Astrocyte (in vitro differentiated cells and primary cell): ENCODE measurements around the gene PWP1. TPM values are rescaled to one million over a fixed set of nuclear protein-coding genes. Genes with fewer than 3 reads are reported as not detected.
A peak's percentile ranks its signal among the peaks of the same experiment; 100 is the strongest.
"Not testable (repeated sequence)": the region's sequence is repeated elsewhere in the genome, so short reads cannot be mapped to it uniquely, and the experiment has no call there.

Source experiments
- DNase-seq: peaks from one replicate; pipeline ENCODE4 v3.0.0-alpha.2; 2010; ENCODE audit warnings: low read depth
- FAIRE-seq: peaks from 2 replicates; lab custom pipeline; 2011; peaks lifted over from hg19 to GRCh38; lab: Jason Lieb, UNC
- H2AFZ ChIP-seq: 2 replicates; pipeline ENCODE4 v1.6.0; 2012; ENCODE audit warnings: low read depth, low read length, inconsistent platforms
- H3K27ac ChIP-seq: 2 replicates; pipeline ENCODE4 v1.5.1; 2011; ENCODE audit warnings: low read depth, low read length, inconsistent platforms
- H3K27me3 ChIP-seq: 2 replicates; pipeline ENCODE4 v1.6.0; 2011; ENCODE audit warnings: low read length, inconsistent platforms; ENCODE audit not compliant: insufficient read depth
- H3K36me3 ChIP-seq: 2 replicates; pipeline ENCODE4 v1.5.1; 2011; ENCODE audit warnings: low read length, inconsistent platforms; ENCODE audit not compliant: insufficient read depth
- H3K4me1 ChIP-seq: 2 replicates; pipeline ENCODE4 v1.5.1; 2011; ENCODE audit warnings: low read length, inconsistent platforms; ENCODE audit not compliant: insufficient read depth
- H3K4me2 ChIP-seq: 2 replicates; pipeline ENCODE4 v1.6.0; 2012; ENCODE audit warnings: low read length, inconsistent platforms
- H3K4me3 ChIP-seq: 2 replicates; pipeline ENCODE4 v1.5.1; 2011; ENCODE audit warnings: low read depth, mild to moderate bottlenecking, low read length, inconsistent platforms; ENCODE audit not compliant: insufficient read depth
- H3K79me2 ChIP-seq: 2 replicates; pipeline ENCODE4 v1.6.0; 2012; ENCODE audit warnings: mild to moderate bottlenecking, low read length, inconsistent platforms; ENCODE audit not compliant: insufficient read depth
- H3K9ac ChIP-seq: 2 replicates; pipeline ENCODE4 v1.6.0; 2012; ENCODE audit warnings: mild to moderate bottlenecking, low read length, inconsistent platforms
- H3K9me3 ChIP-seq: 2 replicates; pipeline ENCODE4 v1.5.1; 2012; ENCODE audit warnings: low read depth, mild to moderate bottlenecking, low read length, inconsistent platforms; ENCODE audit not compliant: insufficient read depth
- H4K20me1 ChIP-seq: 2 replicates; pipeline ENCODE4 v1.6.0; 2012; ENCODE audit warnings: low read length, inconsistent platforms; ENCODE audit not compliant: insufficient read depth
- H3K27ac Mint-ChIP-seq: one replicate; pipeline ENCODE4 v1.8.0; 2021; ENCODE audit warnings: mild to moderate bottlenecking, mixed read lengths; ENCODE audit not compliant: unreplicated experiment
- H3K27me3 Mint-ChIP-seq: one replicate; pipeline ENCODE4 v1.8.0; 2021; ENCODE audit warnings: low read depth, mixed read lengths; ENCODE audit not compliant: unreplicated experiment
- H3K36me3 Mint-ChIP-seq: one replicate; pipeline ENCODE4 v1.8.0; 2021; ENCODE audit warnings: low read depth, mixed read lengths; ENCODE audit not compliant: unreplicated experiment
- H3K4me1 Mint-ChIP-seq: one replicate; pipeline ENCODE4 v1.8.0; 2021; ENCODE audit warnings: low read depth, mixed read lengths; ENCODE audit not compliant: unreplicated experiment
- H3K4me3 Mint-ChIP-seq: one replicate; pipeline ENCODE4 v1.8.0; 2021; ENCODE audit warnings: mild to moderate bottlenecking, moderate library complexity, mixed read lengths; ENCODE audit not compliant: unreplicated experiment
- H3K9me3 Mint-ChIP-seq: one replicate; pipeline ENCODE4 v1.8.0; 2021; ENCODE audit warnings: mild to moderate bottlenecking, mixed read lengths; ENCODE audit not compliant: unreplicated experiment
- CTCF ChIP-seq: IDR thresholded peaks from 2 replicates; pipeline ENCODE4 v1.5.1; 2011; ENCODE audit warnings: low read depth, mild to moderate bottlenecking, inconsistent platforms, low read length, moderate library complexity; ENCODE audit not compliant: insufficient read depth
- EZH2 ChIP-seq: IDR thresholded peaks from 2 replicates; pipeline ENCODE4 v1.6.1; 2012; ENCODE audit warnings: mild to moderate bottlenecking, low read length, inconsistent platforms; ENCODE audit not compliant: insufficient read depth
- total RNA-seq: library from RNA; stranded (reverse); gene quantifications from 2 replicates; pipeline ENCODE4 v1.2.1, GENCODE V29; 2021

Gene PWP1
- total RNA-seq, 1 donor from 2014 or later, result 67.2 TPM

DNA sequence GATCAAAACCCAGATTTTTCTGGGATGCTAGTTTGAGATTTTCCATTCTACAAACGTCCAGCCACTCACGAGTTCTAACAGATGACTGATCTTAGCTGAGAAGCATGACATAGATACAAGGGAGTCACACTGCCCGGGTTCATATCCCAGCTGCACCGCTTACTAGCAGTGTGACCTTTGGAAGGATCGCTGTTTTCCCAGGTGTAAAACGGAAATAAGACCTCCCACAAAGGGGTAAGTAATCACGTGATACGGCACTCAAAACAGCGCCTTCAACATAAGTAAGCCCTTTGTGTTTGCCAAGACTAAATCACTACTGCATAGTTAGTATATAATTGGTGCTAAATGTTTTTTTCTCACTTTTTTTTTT, 624 bp upstream of the PWP1 start:
- peak overlapping the region; percentile 91 for H3K4me3 ChIP-seq
- peak overlapping the region; percentile 85 for H3K27ac ChIP-seq
- DNase-seq (no peak), FAIRE-seq (no peak)
- peaks cover 15% of the 10 kb centered on the region for H3K36me3 ChIP-seq
- Mint-ChIP-seq H3K4me3 (peak overlapping the region; percentile 98), H3K27ac (peak overlapping the region; percentile 99), H3K4me1 (peaks cover 9% of the 10 kb centered on the region), H3K27me3 (peaks cover 4% of the 10 kb centered on the region), H3K9me3 (no peaks in the 10 kb centered on the region), H3K36me3 (no peaks in the 10 kb centered on the region)
- peak overlapping the region; percentile 94 for H3K4me2 ChIP-seq
- peaks cover 6% of the 10 kb centered on the region for H4K20me1 ChIP-seq
- peak overlapping the region; percentile 92 for H3K9ac ChIP-seq
- TF ChIP-seq CTCF, result no peak
- TF ChIP-seq EZH2, result no peak
- H3K27me3 ChIP-seq, result peaks cover 3% of the 10 kb centered on the region
- H2AFZ ChIP-seq, result peak overlapping the region; percentile 80
- no peaks in the 10 kb centered on the region for H3K9me3 ChIP-seq
- H3K4me1 ChIP-seq, result peaks cover 12% of the 10 kb centered on the region
- H3K79me2 ChIP-seq, result peaks cover 34% of the 10 kb centered on the region

- H3K27me3 Mint-ChIP-seq, H3K4me2 ChIP-seq, H3K4me3 ChIP-seq, DNase-seq, H2AFZ ChIP-seq, H3K27ac Mint-ChIP-seq, H3K27me3 ChIP-seq, H3K27ac ChIP-seq, H3K4me1 Mint-ChIP-seq, H3K9ac ChIP-seq, FAIRE-seq, H3K4me1 ChIP-seq, H3K9me3 ChIP-seq, H3K9me3 Mint-ChIP-seq, H3K4me3 Mint-ChIP-seq: not testable (repeated sequence)
- TF ChIP-seq CTCF, result peak; percentile 42
- H4K20me1 ChIP-seq, result peaks cover 14% of the 10 kb centered on the region
- peaks cover 11% of the 10 kb centered on the region for H3K79me2 ChIP-seq
- H3K36me3 Mint-ChIP-seq, result peaks cover 20% of the 10 kb centered on the region
- peaks cover 71% of the 10 kb centered on the region for H3K36me3 ChIP-seq
These were observed 10.2 kb downstream of the PWP1 start for GRCh38 chr12:107695772-107696171.

DNA sequence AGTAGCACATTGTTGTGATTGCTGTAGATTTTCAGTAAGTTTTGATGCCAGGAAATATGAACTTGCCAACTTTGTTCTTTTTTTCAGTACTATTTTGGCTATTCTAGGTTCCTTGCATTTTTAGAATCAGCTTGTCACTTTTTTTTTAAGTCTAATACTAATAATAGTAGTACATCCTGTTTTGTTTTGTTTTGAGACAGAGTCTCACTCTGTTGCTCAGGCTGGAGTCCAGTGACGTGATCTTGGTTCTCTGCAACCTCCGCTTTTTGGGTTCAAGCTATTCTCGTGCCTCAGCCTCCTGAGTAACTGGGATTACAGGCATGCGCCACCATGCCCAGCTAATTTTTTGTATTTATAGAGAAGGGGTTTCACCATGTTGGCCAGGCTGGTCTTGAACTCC, 16.5 kb downstream of the PWP1 start:
- DNase-seq, result no peak
- Histone ChIP-seq H4K20me1 (peaks cover 23% of the 10 kb centered on the region), H3K27me3 (no peaks in the 10 kb centered on the region), H3K9ac (no peak overlapping the region), H3K79me2 (peaks cover 13% of the 10 kb centered on the region), H3K9me3 (no peaks in the 10 kb centered on the region), H3K36me3 (peaks cover 74% of the 10 kb centered on the region), H3K4me3 (no peak overlapping the region), H3K4me2 (no peak overlapping the region), H3K4me1 (no peaks in the 10 kb centered on the region), H2AFZ (no peak overlapping the region), H3K27ac (no peak overlapping the region)
- H3K27ac Mint-ChIP-seq, result no peak overlapping the region
- H3K9me3 Mint-ChIP-seq, result no peaks in the 10 kb centered on the region
- no peaks in the 10 kb centered on the region for H3K27me3 Mint-ChIP-seq
- H3K4me1 Mint-ChIP-seq, result no peaks in the 10 kb centered on the region
- FAIRE-seq, result no peak
- TF ChIP-seq EZH2 (no peak), CTCF (no peak)
- peaks cover 36% of the 10 kb centered on the region for H3K36me3 Mint-ChIP-seq
- no peak overlapping the region for H3K4me3 Mint-ChIP-seq
